ENCODE data around the gene APBB1IP.
"Not testable (repeated sequence)": the region's sequence is repeated elsewhere in the genome, so short reads cannot be mapped to it uniquely, and the experiment has no call there.

Gene APBB1IP

GRCh38 chr10:26566525-26567350, 128.6 kb downstream of the APBB1IP start:
- DNase-seq = no peak

GRCh38 chr10:26567351-26567721, 129.2 kb downstream of the APBB1IP start:
- DNase-seq = no peak

- DNase-seq = no peak
Measured at GRCh38 chr10:26571655-26572054, 133.5 kb downstream of the APBB1IP start.

- DNase-seq = peak; percentile 34
Measured at GRCh38 chr10:26573674-26574073, 135.5 kb downstream of the APBB1IP start.

GRCh38 chr10:26574783-26575182, 136.6 kb downstream of the APBB1IP start:
- peak; percentile 32 for DNase-seq

- DNase-seq = not testable (repeated sequence)
Measured at GRCh38 chr10:26578371-26578770, 140.2 kb downstream of the APBB1IP start.

- no peak for DNase-seq
Measured at GRCh38 chr10:26579256-26580063, 141.3 kb downstream of the APBB1IP start.

- no peak for DNase-seq
Measured at GRCh38 chr10:26586211-26586610, 148.1 kb downstream of the APBB1IP start.

- DNase-seq = no peak
Measured at GRCh38 chr10:26588611-26589010, 150.5 kb downstream of the APBB1IP start.

GRCh38 chr10:26589813-26590212, 151.7 kb downstream of the APBB1IP start:
- not testable (repeated sequence) for DNase-seq

- no peak for DNase-seq
Measured at GRCh38 chr10:26593896-26594295, 155.8 kb downstream of the APBB1IP start.

- DNase-seq = not testable (repeated sequence)
Measured at GRCh38 chr10:26603283-26603682, 165.1 kb downstream of the APBB1IP start.

- not testable (repeated sequence) for DNase-seq
Measured at GRCh38 chr10:26604320-26605093, 166.4 kb downstream of the APBB1IP start.

- peak; percentile 36 for DNase-seq
Measured at GRCh38 chr10:26606389-26606877, 168.3 kb downstream of the APBB1IP start.

- DNase-seq = no peak
Measured at GRCh38 chr10:26612151-26612915, 174.2 kb downstream of the APBB1IP start.

All from hematopoietic multipotent progenitor cell treated with erythropoietin and hydrocortisone succinate and interleukin-3 and kit ligand, for 6 days (in vitro differentiated cells).